HG03097 (cell line): ENCODE data around the gene FABP7.

Source experiments
- ATAC-seq: cut with Tn5 transposase; IDR thresholded peaks from one replicate; pipeline ENCODE4 v1.9.1; 2021; ENCODE audit not compliant: unreplicated experiment, low FRiP score

FABP7 gene

DNA sequence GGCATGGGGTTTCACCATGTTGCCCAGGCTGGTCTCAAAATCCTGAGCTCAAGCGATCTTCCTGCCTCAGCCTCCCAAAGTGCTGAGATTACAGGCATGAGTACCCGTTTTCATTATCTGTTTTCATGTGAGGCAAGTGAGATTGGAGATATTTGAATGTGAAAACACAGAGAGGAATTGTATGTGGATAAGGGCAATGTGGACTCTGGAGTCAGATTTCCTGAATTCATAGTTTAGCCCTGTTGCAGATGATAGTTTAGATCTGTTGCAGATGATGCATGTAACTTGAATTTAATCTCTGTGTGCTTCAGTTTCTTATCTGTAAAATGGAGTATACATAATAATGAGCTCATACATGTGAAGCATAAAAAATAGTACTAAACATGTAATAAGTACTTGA is 13.2 kb downstream of the FABP7 start:
- no peak for ATAC-seq

DNA sequence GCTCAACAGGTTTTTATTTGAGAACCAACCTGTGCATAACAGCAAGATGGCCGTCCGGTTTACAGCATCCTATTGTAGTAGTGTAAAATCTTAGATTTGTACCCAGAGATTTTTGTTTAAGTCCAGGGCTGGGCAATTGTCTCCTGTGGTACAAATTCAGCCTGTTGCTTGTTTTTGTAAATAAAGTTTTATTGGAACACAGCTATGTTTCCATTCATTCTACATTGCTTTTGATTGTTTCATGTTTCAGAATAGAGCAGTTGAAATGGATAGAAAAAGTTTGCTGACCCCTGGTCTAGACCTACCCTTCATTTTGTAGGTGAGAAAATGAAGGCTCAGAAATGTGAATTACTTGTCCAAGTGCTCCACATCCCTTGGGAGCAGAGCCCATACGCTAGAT is 18.0 kb downstream of the FABP7 start:
- no peak for ATAC-seq

DNA sequence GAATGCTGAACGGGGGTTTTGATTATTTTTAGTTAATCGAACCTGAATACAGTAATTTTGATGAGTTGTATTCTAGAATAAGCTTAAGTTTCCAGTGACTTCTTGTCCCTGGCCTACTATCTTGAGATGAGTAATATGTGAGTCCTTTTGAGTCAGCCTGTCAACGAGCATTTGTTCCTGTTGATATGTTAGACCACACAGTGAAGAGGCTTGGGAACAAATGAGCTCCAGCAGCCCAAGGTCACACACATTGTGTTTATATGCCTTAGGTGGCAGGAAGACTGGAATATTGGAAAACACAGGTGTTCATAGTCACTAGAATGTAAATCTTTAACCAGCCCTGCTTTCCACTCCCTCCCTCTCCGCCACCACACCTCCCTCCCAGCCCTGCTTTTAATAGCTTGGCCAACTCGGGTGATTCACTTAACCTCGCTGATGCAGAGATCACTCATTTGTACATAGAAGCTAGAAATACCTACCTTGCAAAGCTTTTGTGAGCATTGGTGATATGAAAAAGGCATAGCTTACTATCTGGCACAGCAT is 18.7 kb downstream of the FABP7 start:
- peak; percentile 78 for ATAC-seq

DNA sequence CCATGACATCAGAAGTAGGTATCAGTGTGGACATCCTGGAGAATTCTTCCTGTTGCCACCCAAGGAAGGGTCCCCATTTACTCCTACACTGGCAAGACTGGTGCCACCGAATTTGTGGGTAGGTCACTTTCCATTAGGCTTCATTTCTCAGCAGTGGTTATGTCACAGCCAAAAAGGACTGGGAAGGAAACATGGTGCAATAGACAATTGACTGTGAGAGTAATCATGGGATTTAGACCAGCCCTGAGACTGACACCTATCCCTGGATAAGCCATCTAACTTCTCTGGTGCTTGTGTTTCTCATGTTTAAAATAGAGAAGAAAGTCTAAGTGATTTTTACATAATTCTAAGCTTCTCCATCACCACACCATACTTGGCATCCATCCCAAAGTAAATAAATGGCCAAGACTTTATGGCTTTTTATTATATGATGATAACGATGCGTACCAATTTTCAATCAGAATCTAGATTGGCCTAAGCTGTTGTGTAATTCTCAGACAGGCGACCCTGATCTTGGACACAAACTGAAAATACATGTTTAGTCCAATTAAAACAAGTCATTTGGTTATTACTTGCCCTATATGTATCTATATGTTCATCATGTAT is 19.7 kb downstream of the FABP7 start:
- no peak for ATAC-seq

DNA sequence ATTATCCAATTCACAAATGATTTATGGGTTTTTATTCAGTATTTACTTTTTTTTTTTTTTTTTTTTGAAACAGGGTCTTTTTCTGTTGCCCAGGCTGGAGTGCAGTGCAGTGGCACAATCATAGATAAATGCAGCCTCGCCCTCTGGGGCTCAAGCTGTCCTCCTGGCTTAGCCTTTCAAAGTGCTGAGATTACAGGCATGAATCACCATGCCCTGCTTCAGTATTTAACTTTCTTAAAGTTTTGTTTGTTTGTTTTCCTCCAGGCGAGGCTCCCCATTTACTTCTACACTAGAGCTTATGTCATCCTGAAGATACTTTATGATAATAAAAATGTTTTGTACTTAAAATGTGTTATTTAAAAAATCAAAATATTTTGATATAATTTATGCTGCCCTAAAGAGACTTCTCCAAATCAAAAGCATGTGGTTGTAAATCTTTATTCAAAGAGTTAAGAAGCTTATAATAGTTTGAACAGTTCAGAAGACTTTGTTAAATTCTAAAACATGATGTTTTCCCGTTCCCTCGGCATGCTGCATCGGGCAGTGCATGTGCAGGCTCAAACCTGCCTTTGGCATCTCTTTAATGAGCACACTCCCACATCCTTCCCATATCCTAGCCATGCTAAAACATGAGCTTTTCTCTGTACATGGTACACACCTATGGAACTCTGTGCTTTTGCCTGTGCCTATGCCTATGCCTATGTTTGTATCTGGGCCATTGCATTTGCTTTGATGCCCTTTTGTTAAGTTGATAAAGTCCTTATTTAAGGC is 20.6 kb downstream of the FABP7 start:
- ATAC-seq = no peak

DNA sequence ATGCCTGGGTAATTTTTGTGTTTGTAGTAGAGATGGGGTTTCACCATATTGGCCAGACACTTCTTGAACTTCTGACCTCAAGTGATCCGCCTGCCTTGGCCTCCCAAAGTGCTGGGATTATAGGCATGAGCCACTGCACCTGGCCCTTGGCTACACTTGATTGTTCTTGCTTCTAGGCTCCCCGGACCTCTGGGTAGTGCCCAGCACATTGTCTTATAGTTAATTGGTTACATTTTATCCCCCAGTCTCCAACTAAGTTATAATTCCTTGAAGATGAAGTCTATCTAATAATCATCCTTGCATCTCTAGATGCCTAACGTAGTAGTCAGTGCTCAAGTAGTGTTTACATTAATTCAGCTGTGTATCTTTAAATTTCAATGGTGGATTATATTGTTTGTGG is 21.4 kb downstream of the FABP7 start:
- no peak for ATAC-seq

DNA sequence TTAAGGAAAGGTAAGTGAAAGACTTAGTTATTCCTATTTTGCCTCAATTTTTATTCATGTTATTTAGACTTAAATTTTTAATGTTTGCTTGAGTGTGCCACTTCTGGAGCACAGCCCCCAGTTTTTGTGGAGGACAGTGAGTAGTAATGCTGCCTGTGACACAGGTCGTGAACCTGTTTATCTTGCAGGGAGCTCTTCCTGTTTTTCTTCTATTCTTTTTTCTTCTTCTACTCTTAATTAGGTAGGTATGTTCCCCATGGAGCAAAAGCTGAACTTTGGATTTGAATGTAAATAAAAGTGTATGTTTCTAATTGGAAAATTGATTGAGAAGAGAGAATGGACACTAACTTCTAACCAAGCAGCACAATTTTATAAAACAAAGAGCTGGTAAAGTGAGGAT is 21.9 kb downstream of the FABP7 start:
- ATAC-seq = no peak

DNA sequence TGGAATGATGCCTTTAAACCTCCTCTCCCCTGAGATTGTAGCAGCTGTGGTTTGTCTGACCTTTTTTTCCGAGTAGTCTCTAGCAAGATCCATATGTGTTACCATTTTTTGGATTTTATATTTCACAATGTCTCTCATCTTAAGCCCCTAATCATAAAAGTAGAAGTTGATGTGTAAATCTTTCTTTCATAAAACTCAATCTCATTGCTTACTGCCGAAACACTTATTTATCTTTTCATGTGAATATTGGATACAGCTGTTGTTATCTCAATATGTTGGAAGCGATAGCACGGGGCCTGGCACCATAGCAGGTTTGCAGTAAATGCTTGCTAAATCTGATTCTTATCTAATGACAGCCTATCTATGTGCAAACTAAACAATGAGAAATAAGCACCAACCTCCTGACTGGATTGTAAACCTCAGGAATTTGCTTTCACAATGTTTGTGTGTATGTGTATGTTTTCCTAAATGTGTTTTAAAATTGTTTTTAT is 23.7 kb downstream of the FABP7 start:
- no peak for ATAC-seq

DNA sequence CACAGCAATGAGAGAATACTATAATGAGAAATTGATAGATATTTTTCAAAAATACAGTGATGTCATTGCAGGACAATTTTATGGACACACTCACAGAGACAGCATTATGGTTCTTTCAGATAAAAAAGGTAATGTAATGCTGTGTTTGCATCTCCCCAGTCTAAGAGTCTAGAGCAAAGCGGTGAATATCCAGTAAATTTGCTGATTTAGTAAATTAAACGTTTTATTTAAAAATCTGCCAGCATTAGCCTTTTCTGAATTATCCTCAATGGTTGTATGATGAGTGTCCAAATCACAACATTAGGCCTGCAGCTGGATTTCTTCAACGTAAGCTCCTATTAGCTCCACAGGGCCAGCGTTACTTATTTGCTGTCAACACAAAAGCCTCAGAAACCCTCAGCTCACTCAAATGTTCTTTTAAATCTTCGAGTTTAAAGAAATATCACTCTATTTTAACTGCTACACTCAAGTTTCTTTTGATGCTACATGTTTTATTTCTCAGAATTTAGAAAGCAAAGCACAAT is 25.5 kb downstream of the FABP7 start:
- no peak for ATAC-seq

DNA sequence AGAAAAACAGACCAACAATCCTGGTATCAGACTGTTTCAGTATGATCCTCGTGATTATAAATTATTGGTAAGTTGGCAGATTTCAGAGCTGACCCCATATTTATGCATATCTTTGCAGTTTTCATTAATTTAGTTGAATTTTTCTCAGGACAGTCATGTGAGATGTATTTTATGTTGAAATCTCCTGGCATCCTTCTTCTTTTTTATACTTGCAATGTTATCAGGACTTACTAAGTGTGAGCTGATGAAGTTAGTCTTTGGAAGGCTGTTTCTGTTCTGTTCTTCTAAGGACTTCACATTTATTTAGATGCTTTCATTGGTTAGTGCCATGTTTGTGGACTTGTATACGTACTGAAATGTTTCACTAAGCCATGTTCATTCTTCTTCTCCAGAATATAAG is 26.8 kb downstream of the FABP7 start:
- no peak for ATAC-seq

DNA sequence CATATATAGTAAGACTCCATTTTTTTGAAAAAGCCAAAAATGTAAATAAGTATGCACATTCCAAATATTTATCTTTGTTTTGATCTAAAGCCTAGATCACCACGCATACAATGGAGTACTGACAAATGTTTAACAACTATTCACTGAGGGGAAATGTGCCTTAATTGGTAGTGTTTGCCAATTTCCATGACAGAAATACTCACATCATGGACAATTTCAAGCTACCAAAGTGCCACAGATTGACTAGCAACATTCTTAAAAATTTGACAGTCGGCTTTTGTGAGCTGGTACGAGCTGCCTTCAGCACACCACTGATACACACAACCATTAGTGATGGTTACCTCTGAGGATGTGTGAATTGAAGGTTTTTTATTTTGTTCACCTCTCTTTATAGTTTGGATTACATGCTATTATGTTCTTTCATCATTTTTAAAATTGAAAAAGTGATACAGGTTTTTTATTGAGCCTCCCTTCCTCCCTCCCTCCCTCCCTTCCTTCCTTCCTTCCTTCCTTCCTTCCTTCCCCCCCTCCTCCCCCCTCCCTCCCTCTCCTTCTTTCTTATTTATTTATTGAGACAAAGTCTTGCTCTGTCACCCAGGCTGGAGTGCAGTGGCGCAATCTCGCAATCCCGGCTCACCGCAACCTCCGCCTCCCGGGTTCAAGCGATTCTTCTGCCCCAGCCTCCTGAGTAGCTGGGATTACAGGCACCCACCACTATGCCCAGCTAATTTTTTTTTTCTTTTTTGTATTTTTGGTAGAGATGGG is 28.8 kb downstream of the FABP7 start:
- no peak for ATAC-seq

DNA sequence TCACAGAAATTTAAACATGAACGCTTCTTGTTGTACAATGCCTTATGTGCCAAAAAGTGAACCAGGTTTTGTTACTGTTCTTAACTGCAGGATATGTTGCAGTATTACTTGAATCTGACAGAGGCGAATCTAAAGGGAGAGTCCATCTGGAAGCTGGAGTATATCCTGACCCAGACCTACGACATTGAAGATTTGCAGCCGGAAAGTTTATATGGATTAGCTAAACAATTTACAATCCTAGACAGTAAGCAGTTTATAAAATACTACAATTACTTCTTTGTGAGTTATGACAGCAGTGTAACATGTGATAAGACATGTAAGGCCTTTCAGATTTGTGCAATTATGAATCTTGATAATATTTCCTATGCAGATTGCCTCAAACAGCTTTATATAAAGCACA is 29.5 kb downstream of the FABP7 start:
- no peak for ATAC-seq

DNA sequence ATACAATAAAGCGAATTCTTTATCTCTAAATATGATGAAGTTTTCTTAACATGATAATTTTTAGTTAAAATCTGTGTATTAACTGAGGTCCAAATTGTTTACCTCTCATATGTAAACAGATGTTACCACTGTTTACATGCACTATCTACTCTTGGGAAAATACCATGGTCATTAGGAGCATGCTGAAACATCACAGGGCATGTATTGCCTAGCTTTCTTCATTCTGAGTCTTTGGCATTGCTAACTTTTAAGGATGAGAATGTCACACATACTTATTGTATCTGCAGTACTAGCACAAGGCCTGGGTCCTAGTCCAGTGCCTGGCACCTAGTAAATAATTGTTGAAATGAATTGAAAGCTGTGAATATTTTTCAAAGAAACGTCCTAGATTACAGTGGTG is 30.2 kb downstream of the FABP7 start:
- ATAC-seq = no peak

DNA sequence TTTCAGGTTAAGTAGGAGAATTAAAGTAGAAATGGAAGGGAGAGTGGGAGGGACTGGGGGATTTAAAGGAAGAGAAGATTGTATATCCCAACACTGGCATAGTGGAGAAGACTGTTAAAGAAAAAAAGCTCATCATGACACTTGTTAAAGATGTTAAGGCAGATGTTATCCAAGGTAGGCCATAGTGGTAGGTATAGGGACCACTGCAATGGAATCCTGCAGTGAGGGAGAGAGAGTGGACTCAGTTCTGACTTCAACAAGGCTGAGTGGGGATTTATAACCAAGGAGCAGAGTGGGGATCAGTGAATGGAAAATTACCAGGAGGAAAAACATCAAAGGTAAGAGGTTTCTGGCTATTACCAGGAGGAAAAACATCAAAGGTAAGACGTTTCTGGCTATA is 30.7 kb downstream of the FABP7 start:
- ATAC-seq = no peak

DNA sequence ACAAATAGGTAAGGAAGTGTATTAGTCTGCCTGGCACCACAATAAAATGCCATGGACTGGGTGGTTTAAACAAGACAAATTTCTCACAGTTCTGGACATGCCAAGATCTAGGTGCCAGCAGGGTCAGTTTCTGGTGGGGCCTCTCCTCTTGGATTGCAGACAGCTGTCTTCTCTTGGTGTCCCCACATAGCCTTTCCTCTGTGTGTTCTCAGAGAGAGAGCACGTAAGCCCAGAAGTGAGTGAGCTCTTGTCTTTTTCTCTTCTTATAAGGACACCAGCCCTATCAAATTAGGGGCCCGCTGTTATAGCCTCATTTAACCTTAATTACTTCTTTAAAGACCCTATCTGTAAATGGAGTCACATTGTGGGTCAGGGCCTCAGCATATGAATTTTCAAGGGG is 37.8 kb downstream of the FABP7 start:
- no peak for ATAC-seq

DNA sequence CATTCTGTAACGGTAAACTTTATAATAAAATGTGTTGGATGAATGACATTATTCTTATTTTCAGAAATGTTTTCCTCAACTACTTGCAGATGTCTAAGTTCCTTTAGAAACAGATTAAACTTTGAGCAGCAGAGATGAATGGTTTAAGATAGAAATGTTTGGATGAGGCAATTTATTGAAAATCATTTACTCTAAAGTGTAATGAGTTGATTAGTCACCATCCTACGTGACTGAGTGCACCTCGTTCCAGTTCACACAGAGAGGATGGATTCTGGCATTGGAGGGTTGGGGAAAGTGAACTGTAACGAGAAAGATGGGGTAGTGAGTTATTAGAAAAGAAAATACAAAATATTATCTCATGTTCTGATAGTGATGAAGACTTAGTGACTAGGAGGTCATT is 38.2 kb downstream of the FABP7 start:
- no peak for ATAC-seq

DNA sequence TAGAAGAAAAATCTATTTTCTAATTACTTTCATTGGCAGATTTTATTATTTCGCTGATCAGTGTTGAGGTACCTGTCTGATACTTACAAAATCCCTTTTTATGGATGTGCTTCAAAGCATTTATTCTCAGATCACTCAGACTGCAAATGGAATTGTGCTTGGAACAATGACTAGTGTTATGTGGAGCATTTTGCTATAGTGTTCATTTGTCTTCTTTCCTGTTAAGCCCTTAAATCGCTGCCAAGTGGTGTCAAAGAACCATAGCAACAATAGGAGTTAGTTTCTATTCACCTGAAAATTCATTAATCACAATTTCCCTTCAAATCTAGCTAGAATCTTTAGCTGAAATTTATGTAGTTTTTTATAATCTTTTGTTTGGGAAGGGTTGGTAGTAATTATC is 39.4 kb downstream of the FABP7 start:
- no peak for ATAC-seq

DNA sequence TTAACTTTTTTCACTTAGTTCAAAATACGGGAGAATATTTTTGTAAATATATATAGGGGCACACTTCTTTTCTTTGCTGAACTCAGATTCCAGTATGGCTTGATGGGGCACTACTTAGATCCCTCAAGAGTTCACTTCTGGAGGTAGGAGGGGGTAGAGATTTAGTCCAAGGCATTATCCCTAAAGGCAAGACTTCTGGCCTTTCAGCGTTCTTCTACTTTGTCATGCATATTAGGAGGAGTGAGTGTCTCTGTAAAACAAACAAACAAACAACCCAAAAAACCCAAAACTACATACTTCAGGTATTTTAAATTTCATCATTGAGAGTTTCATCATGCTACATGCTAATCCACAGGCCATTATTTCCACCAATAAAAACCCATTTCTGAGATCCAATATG is 41.6 kb downstream of the FABP7 start:
- ATAC-seq = no peak

DNA sequence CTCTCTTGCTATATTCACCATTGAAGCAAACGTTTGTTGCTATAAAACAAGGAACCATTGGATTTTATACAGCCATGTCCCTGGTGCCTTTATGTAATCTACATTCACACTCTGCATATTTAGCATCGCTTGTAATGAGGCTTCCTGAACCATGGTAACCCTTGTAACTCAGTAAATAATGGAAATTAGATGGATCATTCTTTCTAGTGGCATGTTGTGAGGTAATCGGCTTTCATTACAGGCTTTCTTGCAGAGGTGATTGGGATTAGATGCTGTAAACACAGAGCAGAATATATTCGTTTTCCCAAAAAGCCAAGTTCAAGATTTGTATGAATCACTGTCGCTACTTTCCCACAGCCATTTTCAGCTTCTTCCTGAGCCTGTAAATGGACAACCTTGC is 45.6 kb downstream of the FABP7 start:
- no peak for ATAC-seq

DNA sequence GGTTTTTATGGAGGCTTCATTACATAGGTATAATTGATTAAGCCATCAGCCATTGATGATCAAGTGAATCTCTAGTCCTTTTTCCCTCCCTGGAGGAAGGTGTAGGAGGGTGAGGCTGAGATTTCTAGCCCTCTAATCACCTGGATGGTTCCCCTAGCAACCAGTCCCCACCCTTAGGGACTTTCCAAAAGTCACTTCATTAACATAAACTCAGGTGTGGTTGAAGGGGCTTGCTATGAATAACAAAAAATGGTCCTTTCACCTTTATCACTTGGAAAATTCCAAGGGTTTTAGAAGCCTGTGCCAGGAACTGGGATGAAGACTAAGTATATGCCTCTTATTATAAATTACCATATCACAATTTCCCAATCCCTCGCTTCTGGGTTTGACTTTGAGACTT is 49.9 kb downstream of the FABP7 start:
- no peak for ATAC-seq

DNA sequence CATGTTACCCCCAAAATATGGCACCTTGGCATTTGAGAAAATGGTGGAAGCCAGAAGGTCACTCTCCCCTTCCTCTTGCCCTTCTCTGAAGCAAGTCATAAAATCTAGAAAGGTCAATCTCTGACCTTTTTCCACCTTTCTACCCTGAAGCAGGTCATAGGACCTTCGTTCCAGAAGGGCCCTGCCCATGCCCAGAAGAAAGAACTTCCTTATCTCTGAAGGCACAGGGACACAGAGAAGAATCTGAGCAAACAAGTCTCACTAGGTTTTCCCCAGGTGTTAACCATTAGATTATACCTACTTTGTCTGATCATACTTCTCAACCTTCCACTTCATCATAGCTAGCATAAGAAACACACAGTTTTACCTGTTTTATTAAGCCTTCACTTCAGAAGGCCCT is 52.0 kb downstream of the FABP7 start:
- no peak for ATAC-seq
